HEK293T (cell line): ENCODE measurements around the gene MAP3K5.
A peak's percentile ranks its signal among the peaks of the same experiment; 100 is the strongest.

Source experiments
- CTCF ChIA-PET: fragments of 350-600 bp; formaldehyde crosslinking; extraction: SDS; loops from one replicate; lab custom pipeline; 2021; ENCODE audit warnings: antibody characterized with exemption, inconsistent platforms; lab: Yijun Ruan, JAX
- POLR2A ChIA-PET: fragments of 350-600 bp; formaldehyde crosslinking; extraction: SDS; loops from one replicate; lab custom pipeline; 2020; ENCODE audit warnings: antibody characterized with exemption, inconsistent platforms; lab: Yijun Ruan, JAX
- DNase-seq: peaks from one replicate; pipeline ENCODE4 v3.0.0; 2012; ENCODE audit warnings: mixed read lengths; ENCODE audit errors: extremely low spot score
- ARNT ChIP-seq: fragments of 450-650 bp; IDR thresholded peaks from 2 replicates; pipeline ENCODE4 v1.6.1; 2017; ENCODE audit warnings: mild to moderate bottlenecking
- BHLHE40 ChIP-seq: fragments of 450-650 bp; IDR thresholded peaks from 2 replicates; pipeline ENCODE4 v1.6.1; 2016; ENCODE audit warnings: mild to moderate bottlenecking, moderate library complexity, borderline replicate concordance
- CTBP1 ChIP-seq: fragments of 450-650 bp; IDR thresholded peaks from 2 replicates; pipeline ENCODE4 v1.6.1; 2016; ENCODE audit warnings: borderline replicate concordance
- ELF4 ChIP-seq: fragments of 450-650 bp; IDR thresholded peaks from 2 replicates; pipeline ENCODE4 v1.6.1; 2017; ENCODE audit warnings: antibody characterized with exemption
- FOXA1 ChIP-seq: fragments of 450-650 bp; IDR thresholded peaks from 2 replicates; pipeline ENCODE4 v1.6.1; 2016; ENCODE audit warnings: mild to moderate bottlenecking
- FOXK2 ChIP-seq: fragments of 450-650 bp; IDR thresholded peaks from 2 replicates; pipeline ENCODE4 v1.6.1; 2016; ENCODE audit warnings: mild to moderate bottlenecking
- FOXM1 ChIP-seq: fragments of 450-650 bp; IDR thresholded peaks from 2 replicates; pipeline ENCODE4 v1.6.1; 2017; ENCODE audit warnings: mild to moderate bottlenecking, borderline replicate concordance
- HDGF ChIP-seq: fragments of 450-650 bp; IDR thresholded peaks from 2 replicates; pipeline ENCODE4 v1.6.1; 2017; ENCODE audit warnings: antibody characterized with exemption, borderline replicate concordance
- L3MBTL2 ChIP-seq: fragments of 450-650 bp; conservative IDR thresholded peaks from 2 replicates; pipeline ENCODE4 v1.6.1; 2016; ENCODE audit warnings: mild to moderate bottlenecking
- LEF1 ChIP-seq: fragments of 450-650 bp; IDR thresholded peaks from 2 replicates; pipeline ENCODE4 v1.6.1; 2017; ENCODE audit warnings: mild to moderate bottlenecking, borderline replicate concordance
- NFRKB ChIP-seq: fragments of 450-650 bp; IDR thresholded peaks from 2 replicates; pipeline ENCODE4 v1.6.1; 2016; ENCODE audit warnings: mild to moderate bottlenecking, moderate library complexity
- SP1 ChIP-seq: fragments of 450-650 bp; IDR thresholded peaks from 2 replicates; pipeline ENCODE4 v1.6.1; 2017
- SUZ12 ChIP-seq: fragments of 450-650 bp; IDR thresholded peaks from 2 replicates; pipeline ENCODE4 v1.6.1; 2016; ENCODE audit warnings: mild to moderate bottlenecking
- TARDBP ChIP-seq: fragments of 450-650 bp; IDR thresholded peaks from 2 replicates; pipeline ENCODE4 v1.6.1; 2016
- ZNF384 ChIP-seq: fragments of 450-650 bp; IDR thresholded peaks from 2 replicates; pipeline ENCODE4 v1.6.1; 2016
- TF ChIP-seq, protein P1 (sequence below): fragments of 450-650 bp; IDR thresholded peaks from 2 replicates; pipeline ENCODE4 v1.6.1; 2016

MAP3K5 gene

DNA sequence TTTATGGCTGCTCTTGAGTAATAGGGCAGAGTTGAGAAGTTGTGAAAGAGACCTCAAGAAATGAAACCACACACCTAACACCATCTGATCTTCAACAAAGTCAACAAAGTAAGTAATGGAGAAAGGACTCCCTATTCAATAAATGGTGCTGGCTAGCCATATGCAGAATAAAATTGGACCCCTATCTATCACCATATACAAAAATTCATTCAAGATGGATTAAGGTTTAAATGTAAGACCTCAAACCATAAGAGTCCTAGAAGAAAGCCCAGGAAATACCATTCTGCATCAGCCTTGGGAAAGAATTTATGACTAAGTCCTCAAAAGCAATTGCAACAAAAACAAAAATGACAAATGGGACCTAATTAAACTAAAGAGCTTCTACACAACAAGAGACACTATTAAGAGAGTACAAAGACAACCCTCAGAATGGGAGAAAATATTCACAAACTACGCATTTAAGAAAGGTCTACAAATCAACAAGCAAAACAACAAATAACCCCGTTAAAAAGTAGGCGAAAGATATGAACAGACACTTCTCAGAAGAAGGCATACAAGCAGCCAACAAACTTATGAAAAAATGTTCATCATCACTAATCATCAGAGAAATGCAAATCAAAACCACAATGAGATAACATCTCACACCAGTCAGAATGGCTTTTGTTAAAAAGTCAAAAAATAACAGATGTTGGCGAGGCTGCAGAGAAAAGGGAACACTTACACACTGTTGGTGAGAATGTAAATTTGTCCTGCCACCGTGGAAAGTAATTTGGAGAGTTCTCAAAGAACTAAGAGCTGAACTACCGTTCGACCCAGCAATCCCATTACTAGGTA, 4.0 kb downstream of the MAP3K5 start:
- ChIA-PET POLR2A (no interaction called here), CTCF (interaction anchor here (0.6 to 4.9 kb wide), 3 partner anchors 12 to 1974 kb away, joined by 3 to 102 read pairs (median 3); no protein-coding TSS in a partner anchor)
- TF ChIP-seq TARDBP (no peak), FOXK2 (no peak), ELF4 (no peak)
- TF ChIP-seq, protein P1, sequence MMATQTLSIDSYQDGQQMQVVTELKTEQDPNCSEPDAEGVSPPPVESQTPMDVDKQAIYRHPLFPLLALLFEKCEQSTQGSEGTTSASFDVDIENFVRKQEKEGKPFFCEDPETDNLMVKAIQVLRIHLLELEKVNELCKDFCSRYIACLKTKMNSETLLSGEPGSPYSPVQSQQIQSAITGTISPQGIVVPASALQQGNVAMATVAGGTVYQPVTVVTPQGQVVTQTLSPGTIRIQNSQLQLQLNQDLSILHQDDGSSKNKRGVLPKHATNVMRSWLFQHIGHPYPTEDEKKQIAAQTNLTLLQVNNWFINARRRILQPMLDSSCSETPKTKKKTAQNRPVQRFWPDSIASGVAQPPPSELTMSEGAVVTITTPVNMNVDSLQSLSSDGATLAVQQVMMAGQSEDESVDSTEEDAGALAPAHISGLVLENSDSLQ, result peak; percentile 22; the same call in 1 of the 2 replicates
- DNase-seq, result no peak

DNA sequence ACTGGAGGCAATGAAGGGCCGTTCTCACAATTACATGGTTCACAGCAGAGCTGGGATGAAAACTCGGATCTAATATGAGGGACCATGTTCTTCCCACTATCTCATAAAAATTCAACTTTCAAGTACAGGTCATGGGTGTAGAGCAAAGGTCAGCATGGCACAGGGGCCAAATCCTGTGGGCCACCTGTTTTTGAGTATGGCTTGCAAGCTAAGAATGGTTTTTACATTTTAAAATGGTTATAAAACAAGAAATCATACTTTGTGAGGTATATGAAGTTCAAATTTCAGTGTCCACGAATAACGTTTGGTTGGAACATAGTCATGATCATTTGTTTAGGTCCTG, 4.6 kb downstream of the MAP3K5 start:
- ChIA-PET POLR2A (interaction anchor here (1.0 kb wide), 1 partner anchor 497 kb away, joined by 3 read pairs; no protein-coding TSS in a partner anchor), CTCF (interaction anchor here (0.6 to 3.0 kb wide), 3 partner anchors 11 to 1975 kb away, joined by 3 to 13 read pairs (median 3); no protein-coding TSS in a partner anchor)
- no peak for DNase-seq
- TF ChIP-seq BHLHE40, result no peak
- TF ChIP-seq SUZ12, result no peak
- TF ChIP-seq FOXK2, result no peak
- no peak for TF ChIP-seq ARNT
- no peak for TF ChIP-seq SP1
- TF ChIP-seq LEF1, result no peak
- no peak for TF ChIP-seq ZNF384
- no peak for TF ChIP-seq L3MBTL2
- no peak for TF ChIP-seq CTBP1
- no peak for TF ChIP-seq TARDBP
- TF ChIP-seq FOXA1, result no peak
- no peak for TF ChIP-seq ELF4
- TF ChIP-seq NFRKB, result no peak
- no peak for TF ChIP-seq HDGF
- no peak for TF ChIP-seq FOXM1
- TF ChIP-seq, protein P1, result no peak

DNA sequence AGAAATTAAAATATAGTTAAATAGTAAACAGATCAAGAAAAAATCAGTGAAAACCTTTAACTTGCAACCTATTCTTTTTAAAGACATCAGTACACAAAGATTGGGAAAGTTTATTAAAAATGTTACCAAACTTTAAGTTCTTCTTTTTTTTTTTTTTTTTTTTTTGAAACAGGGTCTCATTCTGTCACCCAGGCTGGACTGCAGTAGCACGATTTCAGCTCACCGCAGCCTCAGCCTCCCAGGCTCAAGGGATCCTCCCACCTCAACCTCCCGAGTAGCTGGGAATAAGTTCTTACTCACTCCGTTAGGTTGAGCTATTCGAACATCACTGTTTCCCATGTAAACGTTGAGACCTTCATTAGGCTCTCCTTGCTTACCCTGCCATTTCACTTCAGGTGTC, 5.6 kb downstream of the MAP3K5 start:
- POLR2A ChIA-PET, result interaction anchor here (1.0 kb wide), 1 partner anchor 496 kb away, joined by 3 read pairs; no protein-coding TSS in a partner anchor
- no peak for DNase-seq
- CTCF ChIA-PET, result interaction anchor here (0.9 to 3.0 kb wide), 3 partner anchors 11 to 142 kb away, joined by 6 to 13 read pairs (median 7); no protein-coding TSS in a partner anchor
- TF ChIP-seq BHLHE40 (no peak), HDGF (no peak), FOXK2 (no peak), FOXA1 (no peak), ZNF384 (no peak), NFRKB (no peak), LEF1 (no peak), SP1 (no peak), ELF4 (no peak)
- TF ChIP-seq, protein P1, result no peak

DNA sequence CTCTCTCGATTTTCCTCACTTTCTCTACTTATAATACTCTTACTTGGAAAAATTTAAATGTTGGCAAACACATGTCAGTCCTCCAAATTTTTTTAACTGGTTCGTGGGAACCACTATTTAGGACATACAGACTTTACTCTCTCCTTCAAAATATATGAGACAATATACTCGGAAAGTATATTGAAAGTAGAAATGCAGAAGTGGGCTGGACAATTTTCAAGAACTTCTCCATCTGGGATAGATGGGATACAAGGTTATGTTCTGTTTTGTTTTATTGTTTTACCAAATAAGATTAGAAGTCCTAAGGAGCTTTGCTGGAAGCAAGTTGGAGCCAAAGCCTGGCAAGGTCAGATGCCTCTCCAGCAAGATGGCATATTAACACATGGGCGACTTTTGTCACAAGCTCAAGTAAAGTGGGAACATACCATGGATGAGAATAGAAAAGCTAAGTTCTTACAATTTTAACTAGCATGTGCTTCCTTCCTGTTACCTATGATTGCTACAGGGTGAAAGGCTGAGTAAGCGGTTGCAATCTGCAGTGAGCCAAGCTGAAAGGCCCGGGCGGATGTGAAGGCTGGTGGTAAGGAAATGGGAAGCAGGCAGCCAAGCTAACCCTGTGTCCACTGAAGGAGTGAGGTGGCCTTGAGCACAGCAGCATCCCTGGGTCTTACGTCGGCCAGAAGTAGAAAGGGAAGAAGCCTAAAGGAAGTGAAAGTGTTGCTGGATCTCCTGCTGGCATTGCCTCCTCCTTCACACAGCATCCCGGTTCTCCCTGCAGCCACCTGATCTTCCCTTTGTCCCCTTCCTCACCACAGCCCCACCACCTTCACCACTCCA, 7.1 kb downstream of the MAP3K5 start:
- POLR2A ChIA-PET, result no interaction called here
- CTCF ChIA-PET, result interaction anchor here (0.6 to 3.0 kb wide), 3 partner anchors 7 to 141 kb away, joined by 3 to 13 read pairs (median 4); partner anchors contain the start of gene MAP3K5

More for the DNA sequence above, 7.1 kb downstream of the MAP3K5 start:
- TF ChIP-seq NFRKB (no peak), L3MBTL2 (no peak), LEF1 (no peak), FOXM1 (no peak), ELF4 (no peak), BHLHE40 (no peak), SUZ12 (no peak), TARDBP (no peak), FOXA1 (no peak), ZNF384 (no peak), ARNT (no peak), SP1 (no peak), CTBP1 (no peak), FOXK2 (no peak), HDGF (no peak)
- TF ChIP-seq, protein P1, result no peak
- DNase-seq, result no peak
